GM12892 (cell line): ENCODE data around the gene LMTK2.

Experiments
- POLR2A ChIP-seq: IDR thresholded peaks from 2 replicates; pipeline ENCODE4 v1.6.1; 2011; ENCODE audit warnings: low read depth, low read length, control low read depth
- POLR2AphosphoS5 ChIP-seq: IDR thresholded peaks from 2 replicates; pipeline ENCODE4 v1.6.1; 2011; ENCODE audit warnings: low read depth, low read length, control low read depth
- TAF1 ChIP-seq: IDR thresholded peaks from 2 replicates; pipeline ENCODE4 v1.6.1; 2011; ENCODE audit warnings: low read depth, mild to moderate bottlenecking, control low read depth, low read length, borderline replicate concordance

DNA sequence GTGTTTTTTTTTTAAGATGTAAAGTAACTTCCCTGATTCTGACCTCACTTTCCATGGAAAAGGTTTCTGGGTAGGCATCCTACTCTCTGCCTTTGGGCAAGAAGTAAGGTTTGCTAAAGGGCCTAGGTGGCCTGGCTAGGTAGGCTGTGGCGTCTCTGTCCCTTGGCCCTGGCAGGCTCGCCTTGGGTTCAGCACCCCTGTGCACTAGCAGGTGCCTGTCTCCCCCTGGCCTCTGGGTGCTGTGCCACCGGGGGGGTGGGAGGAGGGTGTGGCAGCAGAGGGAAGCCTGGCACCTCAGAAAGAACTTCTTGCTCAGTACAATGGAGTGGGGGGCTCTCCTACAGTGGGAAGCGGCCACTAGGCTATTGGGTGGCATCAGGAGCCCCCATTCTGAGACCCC, 131.4 kb downstream of the LMTK2 start:
- TF ChIP-seq TAF1 (no peak), POLR2AphosphoS5 (no peak), POLR2A (no peak)
